GM19099 (cell line): ENCODE measurements around the gene ZWILCH.

Experiments
- POLR2A ChIP-seq: IDR thresholded peaks from 3 replicates; pipeline ENCODE4 v1.6.1; 2011; ENCODE audit warnings: low read depth; ENCODE audit not compliant: insufficient read length; ENCODE audit errors: extremely low read depth

The ZWILCH gene

GRCh38 chr15:66508293-66508883 lies 3.3 kb downstream of the ZWILCH start:
- peak; percentile 27 for TF ChIP-seq POLR2A

GRCh38 chr15:66514586-66514985 lies 9.5 kb downstream of the ZWILCH start:
- no peak for TF ChIP-seq POLR2A

DNA sequence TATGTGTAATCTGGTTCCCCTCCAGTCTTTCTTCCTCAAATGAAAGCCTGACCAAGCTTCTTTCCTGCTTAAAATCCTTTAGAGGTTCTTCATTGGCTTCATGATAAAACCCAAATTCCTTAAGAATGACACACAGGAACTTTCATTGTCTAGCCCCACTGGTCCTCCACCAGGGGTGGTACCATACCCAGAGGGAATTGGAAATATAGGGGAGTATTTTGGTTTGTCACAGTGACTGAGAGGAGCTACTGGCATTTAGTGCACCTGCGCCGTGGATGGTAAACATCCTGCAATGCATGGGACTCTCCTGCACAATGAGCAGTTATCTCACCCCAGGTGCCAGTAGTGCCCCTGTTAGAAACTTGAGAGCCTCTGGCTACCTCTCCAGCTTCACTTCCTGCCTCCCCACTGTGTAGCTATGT lies 10.8 kb downstream of the ZWILCH start:
- TF ChIP-seq POLR2A, result no peak

- TF ChIP-seq POLR2A, result no peak
Observed at GRCh38 chr15:66523926-66524325, 18.8 kb downstream of the ZWILCH start.

- no peak for TF ChIP-seq POLR2A
Observed at GRCh38 chr15:66524838-66525237, 19.7 kb downstream of the ZWILCH start.

DNA sequence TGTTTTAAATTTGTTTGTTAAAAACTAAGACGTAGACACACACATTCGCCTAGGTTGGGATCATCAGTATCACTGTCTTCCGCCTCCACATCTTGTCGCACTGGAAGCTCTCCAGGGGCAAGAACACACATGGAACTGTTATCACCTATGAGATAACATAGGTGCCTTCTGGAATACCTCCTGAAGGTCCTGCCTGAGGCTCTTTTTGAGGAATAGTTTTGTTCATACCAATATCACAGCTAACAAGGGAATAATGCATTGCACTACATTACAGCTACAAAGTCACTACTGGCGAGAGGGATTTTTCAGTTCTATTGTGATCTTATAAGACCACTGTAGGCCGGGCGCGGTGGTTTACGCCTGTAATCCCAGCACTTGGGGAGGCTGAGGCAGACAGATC lies 29.9 kb downstream of the ZWILCH start:
- no peak for TF ChIP-seq POLR2A

DNA sequence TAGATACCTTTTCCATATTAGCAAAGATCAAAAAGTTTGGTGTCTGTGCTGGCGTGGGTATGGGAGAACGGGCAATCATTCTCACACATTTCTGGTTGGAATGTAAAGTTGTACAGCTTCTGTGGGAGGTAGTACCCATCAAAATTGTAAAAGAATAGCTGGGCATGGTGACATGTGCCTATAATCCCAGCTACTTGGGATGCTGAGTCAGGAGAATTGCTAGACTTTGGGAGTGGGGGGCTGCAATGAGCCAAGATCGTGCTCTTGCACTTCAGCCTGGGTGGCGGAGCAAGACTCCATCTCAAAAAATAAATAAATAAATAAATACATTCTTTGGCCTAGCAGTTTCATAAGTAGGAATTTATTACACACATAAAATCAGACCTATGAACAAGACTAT lies 37.8 kb downstream of the ZWILCH start:
- no peak for TF ChIP-seq POLR2A

- TF ChIP-seq POLR2A, result no peak
Observed at GRCh38 chr15:66545255-66545654, 40.1 kb downstream of the ZWILCH start.

- TF ChIP-seq POLR2A, result no peak
Observed at GRCh38 chr15:66555685-66556084, 50.6 kb downstream of the ZWILCH start.

DNA sequence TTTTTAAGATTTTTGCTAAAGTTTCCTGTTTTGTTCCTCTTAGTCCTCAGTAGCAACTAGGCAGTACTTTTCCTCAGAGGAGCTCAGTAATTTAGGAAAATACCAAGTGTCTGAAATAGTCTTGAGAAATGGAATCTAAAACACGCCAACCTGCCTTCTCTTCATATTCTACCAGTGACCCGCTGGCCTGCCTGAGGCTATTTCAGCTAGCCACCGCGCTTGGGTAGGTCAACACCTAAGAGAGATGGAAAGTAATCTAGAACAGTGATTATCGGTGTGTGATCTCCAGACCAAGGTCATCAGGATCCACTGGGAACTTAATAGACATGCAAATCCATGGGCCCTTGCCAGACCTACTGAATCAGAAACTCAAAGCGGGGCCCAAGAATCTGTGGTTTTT lies 53.1 kb downstream of the ZWILCH start:
- no peak for TF ChIP-seq POLR2A

- no peak for TF ChIP-seq POLR2A
Observed at GRCh38 chr15:66560856-66561525, 55.9 kb downstream of the ZWILCH start.

- no peak for TF ChIP-seq POLR2A
Observed at GRCh38 chr15:66563126-66563525, 58.0 kb downstream of the ZWILCH start.

GRCh38 chr15:66563566-66564110 lies 58.5 kb downstream of the ZWILCH start:
- no peak for TF ChIP-seq POLR2A

DNA sequence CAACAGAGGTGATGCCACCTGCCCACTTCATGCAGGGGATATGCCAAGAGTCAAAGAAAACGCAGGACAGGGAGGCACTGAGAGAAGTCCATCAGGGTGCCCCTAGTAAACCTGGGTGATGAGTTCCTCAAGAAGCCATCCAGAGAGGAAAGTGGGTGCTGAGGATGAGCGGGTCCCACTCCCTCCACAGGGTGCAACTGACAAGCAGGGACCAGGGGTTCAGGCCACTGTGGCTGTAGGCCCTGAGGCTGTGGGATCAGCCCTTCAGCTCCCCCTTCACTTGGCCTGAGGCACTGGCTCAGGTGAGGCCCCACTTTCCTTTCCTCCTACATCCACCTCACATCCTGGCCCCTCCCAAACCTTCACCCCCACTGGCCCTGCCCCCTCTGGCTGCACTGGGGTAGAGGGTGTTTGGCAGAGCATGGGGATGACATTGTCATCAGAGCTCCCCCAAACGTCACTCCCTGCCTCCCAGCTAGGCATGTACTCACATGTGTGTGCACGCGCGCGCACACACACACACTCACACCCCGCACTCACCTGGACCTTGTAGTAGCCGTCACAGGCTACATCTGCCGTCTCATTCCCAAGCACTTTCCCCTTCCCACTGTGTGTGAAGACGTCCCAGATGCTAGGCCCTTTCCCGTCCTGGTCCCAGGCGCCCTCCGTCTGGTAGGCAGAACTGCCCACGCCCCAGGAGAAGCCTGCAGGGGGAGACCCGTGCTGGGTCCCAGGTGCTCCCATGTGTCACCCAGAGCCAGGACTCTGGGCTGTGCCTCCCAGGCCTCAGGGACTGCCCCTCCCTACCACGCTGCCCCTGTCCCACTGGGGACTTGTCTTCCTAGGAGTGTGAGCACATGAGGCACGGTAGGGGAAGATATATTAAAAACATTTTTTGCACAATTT lies 59.3 kb downstream of the ZWILCH start:
- TF ChIP-seq POLR2A, result no peak

DNA sequence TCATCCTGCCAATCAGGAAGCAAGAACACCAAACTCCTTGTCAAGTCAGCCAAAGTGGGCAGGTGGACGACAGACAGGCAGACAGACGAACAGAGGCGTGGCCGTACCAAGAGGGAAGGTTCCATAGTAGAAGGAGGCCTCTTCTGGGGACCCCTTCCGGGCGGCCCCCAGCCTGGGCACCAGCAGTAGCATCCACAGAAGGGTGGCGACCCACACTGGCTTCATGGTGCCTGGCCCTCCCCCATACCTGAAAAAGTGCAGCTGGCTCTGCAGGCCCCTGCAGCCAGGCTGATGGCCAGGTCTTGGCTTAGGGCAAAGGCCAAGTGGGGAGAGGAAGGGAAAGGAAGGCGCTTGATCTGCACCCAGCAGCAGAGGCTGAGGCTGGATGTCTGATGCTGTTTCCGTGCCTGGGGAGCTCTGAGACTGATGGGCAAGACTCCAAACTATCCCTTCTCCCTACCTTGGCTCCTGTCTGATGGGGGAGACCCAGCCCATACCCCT lies 60.1 kb downstream of the ZWILCH start:
- no peak for TF ChIP-seq POLR2A
